Stimulated activated CD8-positive, alpha-beta memory T cell treated with anti-CD3 and anti-CD28 coated beads, Interleukin-2, amount 100 ng/mL, for 48 hours (primary cell): Measurements from ENCODE around the gene SLC7A10.
"Not testable (repeated sequence)": the region's sequence is repeated elsewhere in the genome, so short reads cannot be mapped to it uniquely, and the experiment has no call there.

Source experiments
- DNase-seq, 2 donors: peaks; one replicate each; pipeline ENCODE4 v3.0.0-alpha.2; 2020; ENCODE audit warnings: low read depth in 2 of 2

SLC7A10 gene

DNA sequence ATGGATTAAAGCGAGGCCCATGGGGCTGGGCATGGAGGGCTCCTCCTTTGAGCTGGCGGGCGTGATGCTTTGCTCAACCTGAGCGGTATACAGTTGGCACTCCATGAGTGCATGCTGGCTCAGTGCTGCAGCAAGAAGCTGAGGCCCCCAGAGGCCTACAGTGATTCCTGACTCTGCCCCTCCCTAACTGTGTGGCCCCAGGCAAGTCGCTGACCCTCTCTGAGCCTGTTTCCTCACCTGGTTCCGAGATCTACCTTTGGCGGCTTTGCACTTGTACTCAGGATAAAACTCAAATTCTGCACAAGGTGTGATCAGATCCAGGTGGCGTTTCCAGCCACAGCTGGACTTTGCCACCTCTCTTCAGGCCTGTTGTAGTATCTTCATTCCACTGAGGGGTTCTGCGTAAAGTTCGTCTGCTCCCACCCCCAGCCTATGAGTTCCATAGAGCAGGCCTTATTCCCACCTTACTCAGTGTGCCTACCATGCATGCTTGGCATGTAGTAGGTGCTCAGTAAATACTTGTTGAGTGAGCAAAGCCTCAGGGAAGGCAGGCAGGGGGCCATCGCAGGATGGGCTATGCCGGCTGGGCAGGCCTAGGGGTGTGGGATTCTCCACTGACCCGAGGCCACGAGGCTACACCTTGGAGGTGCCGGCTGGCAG lies 23.6 kb downstream of the SLC7A10 start:
- no peak for DNase-seq

DNA sequence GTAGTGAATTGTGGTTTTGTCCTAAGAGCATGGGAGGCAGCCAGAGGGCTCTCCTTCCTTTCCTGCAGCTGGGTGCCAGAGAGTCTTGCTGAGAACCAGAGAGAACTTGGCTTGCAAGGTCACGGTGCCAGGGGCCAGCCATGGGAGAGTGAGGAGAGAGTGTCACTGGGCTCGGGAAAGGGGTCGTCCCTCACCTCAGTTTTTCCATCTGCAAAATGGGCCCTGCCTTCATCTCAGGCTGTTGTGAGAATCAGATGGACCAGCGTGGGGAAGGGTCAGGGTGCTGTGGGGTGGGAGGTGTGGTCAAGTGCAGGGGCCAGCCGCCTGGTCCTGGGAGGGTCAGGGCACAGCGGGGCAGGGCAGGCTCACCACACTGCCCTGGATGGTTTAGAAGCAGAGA lies 24.2 kb downstream of the SLC7A10 start:
- DNase-seq = no peak

DNA sequence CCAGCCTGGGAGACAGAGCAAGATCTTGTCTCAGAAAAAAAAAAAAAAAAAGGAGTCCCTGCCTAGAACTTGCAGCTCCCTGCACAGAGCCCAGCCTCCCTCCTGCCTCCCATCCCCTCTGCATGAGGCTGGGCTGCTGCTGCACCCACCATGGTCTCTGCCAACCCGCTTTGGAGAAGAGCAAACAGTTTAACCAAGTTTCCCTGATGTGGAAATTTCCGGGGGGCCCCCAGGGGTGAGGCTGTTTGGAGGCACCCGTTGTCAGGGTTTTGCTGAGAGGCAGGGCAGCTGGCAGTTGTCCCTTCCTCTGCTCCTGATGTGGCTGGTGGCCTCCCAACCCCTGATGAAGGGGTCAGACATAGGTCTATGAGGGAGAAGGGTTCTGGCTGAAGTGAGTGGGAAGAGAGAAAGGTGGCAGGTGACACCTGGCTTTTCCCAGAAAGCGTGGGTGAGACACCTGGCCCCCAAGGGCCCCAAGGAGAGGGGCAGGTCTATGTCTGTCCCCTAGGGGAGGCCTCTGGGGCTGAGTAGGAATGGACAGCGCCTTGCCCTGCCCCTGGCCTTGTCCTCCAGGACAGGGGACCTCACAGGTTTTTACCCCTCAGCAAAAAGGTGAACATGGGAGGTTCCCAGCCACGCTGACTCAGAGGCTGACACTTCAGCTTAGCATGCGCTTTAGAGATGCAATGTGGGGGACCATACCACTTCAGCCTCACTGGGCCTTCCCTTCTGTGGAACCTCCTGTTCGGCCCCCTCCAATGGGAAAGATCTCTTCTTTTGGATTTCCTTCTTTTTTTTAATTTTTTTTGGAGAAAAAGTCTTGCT lies 26.0 kb downstream of the SLC7A10 start:
- no peak for DNase-seq

DNA sequence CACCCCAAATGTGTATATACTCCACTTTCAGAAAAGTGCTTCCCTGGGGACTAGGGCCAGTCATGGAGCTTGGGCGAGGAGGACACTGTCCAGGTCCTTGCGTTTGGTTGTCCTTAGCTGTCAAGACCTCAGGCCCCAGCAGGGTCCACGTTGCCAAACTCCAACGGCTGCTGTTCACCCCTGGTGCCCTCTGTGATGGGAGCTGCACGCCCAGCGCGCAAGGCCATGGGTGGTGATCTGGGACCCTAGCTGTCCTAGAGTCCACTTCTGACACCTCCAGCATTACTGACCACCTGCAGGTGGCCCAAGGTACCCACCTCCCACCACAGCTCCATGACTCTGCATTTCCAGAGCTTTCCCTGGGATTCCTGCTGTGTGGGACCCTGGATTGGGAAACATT lies 27.5 kb downstream of the SLC7A10 start:
- DNase-seq = no peak

DNA sequence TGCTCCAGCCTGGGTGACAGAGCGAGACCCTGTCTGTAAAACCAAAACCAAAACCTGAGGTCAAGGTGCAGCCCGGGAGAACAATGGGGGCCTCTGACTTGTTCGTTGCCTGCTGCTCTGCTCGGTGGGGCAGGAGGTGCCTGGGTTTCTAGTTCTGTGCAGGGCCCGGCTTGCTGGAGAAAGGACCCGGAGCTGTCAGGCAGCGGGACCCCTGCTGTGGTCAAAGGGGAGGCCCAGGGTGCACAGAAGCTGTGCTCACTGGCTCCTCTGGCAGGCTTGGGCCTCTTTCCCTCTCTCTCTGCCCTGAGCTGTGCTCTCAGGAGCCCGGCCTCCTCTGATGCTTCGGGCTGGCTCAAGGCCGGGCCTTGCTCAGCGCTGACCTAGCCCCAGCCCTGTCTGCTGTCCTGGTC lies 28.1 kb downstream of the SLC7A10 start:
- DNase-seq = no peak

DNA sequence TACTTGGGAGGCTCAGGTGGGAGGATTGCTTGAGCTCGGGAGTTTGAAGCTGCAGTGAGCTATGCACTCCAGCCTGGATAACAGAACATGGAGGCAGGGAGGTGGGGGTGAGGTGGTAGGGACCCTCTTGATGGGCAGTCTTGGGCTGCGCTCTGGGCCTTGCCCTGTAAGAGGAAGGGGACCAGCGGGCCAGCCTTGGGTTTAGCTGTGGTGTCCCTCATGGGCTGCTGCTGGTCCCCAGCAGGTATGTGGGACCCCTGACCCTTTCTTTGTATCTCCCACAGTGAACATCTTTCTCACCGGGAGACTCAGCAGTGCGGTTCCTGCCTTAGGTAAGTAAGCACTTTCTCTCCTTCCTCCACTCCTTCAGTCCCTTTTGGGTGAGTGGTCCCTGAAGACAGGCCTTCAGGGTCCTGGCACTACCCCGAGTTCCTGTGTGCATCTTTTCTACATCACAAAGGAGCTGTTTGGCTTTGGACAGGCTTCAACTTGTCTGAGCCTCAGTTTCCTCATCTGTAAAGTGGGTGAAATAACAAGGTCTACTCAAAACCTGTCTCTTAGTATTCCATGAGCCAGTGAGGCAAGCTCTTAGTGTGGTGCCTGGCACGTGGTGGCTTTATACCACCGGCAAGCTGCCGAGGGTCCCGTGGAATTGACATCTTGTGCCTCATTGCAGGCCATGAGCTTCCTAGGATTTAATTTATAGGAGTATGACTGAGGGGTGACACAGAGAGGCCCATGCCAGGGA lies 29.0 kb downstream of the SLC7A10 start:
- DNase-seq = no peak

DNA sequence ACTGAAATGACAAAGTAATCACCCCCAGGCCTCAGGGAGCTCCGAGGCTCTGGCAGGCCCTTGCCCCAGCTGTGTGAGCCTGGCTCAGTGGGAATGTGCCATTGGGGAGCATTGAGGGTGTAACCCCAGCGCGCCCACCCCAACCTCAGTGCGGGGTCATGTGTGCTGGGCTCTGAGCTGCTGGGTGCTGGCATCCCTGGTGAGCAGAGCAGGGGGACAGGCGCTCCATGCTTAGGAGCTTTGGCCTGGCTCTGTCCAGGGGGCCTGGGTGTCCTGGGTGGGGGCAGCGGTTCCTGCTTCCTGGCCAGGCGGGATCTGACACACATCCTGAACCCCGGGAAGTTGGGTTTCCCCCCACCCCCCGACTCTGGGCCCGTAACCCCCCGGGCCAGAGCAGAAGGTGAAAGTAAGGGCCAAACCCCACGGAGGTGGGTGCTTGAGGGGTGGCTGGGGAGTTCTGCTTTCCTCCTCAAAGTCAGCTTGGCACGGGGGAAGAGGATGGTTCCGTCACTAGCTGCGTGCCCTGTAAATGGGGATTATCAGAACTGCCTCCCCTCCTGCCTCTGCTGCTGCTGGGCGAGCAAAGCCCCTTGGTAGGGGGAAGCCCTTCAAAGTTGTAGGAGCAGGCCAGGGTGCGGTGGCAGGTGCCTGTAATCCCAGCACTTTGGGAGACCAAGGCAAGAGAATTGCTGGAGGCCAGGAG lies 29.9 kb downstream of the SLC7A10 start:
- DNase-seq = no peak

DNA sequence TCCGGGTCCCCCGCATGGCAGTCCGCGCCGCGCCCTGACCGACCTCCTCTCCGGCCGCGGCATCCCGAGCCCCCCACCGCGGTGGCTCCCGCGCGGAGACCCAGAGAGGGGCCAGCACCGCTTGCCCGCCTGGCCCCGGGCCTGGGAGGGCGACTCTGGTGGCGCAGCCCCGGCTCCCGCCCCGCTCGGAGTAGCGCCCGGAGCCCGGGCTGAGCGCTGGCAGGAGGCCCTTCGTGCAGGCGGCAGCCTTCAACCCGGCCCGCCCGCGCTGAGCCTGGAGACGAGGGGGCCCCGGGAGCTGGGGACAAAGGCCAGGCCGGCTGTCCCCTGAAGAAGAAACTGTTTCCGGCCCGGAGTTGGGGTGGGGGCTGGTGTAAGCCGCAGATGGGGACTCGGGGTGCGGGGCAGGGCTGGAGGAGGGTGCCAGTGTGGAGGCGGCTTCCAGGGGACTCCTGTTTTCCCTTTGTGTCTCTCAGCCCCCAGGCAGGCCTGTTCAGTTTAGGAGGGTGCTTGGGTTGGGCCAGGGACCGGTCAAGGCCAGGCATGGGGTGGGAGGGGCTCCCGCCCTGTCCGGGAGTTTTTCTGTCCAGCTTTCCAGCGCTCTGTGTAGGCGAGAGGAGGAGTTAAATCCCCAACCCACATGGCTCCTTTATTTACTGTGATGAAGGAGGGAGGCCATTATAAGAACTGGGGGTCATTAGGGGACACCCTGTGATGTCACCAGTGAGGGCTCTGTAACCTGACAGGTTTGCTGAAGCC lies 30.6 kb downstream of the SLC7A10 start:
- DNase-seq = no peak

DNA sequence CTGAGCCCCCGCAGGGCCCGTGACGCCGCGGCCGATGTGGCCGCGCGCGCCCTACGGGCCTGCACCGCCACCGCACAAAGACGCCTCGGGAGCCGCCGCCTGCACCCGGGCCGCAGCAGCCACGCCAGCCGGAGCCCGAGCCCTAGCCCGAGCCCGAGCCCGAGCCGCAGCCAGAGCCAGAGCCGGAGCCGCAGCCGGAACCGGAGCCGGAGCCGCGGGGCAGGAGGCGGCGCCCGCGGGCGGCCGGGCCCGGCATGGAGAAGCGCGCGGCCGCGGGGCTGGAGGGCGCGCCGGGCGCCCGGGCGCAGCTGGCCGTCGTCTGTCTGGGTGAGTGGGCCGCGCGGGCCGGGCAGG lies 31.1 kb downstream of the SLC7A10 start:
- no peak for DNase-seq

DNA sequence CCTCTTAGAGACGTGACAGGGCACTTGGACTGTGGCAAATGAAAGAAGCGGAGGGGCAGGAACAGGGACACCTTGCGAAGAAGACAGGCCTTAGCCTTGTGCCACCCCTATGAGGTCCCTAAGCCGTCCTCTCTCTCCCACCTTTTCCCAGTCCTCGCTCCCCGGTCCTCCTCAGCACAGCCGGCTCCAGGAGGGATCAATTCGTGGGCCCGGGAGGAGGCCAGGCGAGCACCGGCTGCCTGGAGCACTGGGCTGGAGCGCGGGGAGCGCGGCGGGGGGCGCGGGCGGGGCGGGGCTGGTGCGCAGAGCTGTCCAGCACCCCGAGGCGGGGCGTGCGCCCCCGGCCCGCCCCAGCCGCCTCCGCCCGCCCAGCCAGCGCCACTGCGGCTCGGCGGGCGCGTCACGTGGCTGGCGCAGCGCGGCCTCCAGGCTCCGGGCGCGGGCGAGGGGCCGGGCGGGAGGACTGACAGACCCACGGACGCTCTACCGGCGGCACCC lies 31.7 kb downstream of the SLC7A10 start, which contains the start of gene LRP3:
Gene LRP3, plus strand, starts transcription at position 466 of the 498 bp plus-strand sequence. CDS start 456 bp downstream, outside the sequence.
- DNase-seq = no peak

DNA sequence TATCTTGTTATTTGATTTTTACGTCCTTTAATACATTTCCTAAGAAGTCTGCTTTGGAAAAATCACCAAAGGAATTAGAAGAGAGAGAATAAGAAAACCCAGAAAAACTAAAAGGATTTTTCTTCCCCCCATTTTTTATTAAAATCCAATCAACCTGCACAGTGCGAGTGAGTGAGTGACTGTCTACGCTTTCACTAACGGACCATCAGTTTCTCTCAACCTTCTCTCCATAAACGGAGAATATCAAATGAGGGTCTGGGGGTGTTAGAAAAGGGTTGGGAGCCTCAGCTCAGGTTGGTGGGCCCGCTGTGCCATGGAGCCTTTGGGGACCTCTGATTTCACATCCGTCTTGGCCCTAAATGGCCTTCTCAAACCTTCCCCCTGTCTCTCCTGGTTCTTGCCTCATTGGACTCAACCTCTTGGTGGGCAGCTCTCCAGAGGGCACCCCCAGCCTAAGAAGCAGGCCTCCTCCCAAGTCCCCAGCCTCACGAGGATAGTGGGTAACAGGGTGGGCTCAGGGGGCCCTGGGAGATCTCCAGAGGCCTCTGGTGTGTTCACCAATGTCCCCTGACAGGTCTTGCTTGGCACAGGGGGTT lies 32.3 kb downstream of the SLC7A10 start:
- DNase-seq = no peak

DNA sequence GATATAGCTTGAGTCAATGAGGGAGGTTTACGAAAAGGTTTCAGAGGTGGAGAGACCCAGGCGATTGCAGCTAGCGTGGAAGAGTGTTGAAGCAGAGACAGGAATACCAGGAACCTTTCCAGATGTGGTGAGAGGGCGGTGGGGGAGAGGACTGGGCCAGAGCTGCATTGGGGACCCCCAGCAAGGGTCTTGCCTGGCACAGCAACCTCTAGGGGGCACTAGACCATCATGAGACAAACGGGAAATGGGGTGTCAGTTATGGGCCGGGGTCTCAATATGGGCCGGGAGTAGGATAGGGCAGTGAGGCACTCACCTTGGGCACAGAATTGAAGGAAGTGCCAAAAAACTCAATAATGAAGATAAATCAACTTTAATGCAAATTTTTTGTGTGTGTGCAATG lies 33.6 kb downstream of the SLC7A10 start:
- DNase-seq = no peak

DNA sequence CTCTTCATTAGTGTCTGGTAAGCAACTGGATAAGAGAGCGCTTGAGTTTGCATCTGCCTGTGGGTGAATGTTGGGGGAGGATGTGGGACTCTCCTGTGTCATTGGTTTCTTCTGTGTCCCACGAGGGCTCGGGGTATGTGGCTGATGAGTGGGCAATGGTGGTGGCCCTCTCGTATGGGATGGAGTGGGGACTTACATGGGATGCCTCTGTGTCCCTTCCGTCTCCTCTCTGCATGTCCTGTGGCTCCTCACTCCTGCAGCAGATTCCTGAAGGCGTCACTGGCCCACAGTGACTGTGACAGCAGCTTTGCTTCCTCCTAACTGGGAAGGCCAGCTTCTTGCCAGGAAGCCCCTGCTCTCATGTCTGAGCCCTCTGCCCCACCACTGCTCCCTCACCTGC lies 34.1 kb downstream of the SLC7A10 start:
- DNase-seq = no peak

DNA sequence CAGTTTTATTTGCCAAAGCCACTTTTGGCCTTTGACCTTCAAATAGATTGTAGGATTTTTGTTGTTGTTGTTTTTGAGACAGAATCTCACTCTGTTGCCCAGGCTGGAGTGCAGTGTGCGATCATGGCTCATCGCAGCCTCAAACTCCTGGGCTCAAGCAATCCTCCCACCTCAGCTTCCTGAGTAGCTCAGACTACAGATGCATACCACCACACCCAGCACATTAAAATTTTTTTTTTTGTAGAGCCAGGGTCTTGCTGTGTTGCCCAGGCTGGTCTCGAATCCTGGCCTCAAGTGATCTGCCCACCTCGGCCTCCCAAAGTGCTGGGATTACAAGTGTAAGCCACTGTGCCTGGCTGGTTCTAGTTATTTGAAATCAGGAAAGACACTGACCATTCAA lies 34.6 kb downstream of the SLC7A10 start:
- DNase-seq = not testable (repeated sequence)

DNA sequence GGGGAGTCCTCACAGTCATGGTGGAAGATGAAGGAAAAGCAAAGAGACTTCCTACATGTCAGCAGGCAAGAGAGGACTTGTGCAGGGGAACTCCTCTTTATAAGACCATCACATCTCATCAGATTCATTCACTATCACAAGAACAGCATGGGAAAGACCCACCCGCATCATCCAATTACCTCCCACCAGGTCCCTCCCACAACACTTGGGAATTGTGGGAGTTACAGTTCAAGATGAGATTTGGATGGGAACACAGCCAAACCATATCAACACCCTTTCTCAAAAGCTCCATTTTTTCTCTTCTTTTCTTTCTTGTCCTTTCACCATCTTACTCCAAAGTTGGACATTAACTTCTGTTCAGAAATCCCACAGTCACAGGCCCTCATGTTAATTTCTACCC lies 36.2 kb downstream of the SLC7A10 start:
- DNase-seq = no peak

DNA sequence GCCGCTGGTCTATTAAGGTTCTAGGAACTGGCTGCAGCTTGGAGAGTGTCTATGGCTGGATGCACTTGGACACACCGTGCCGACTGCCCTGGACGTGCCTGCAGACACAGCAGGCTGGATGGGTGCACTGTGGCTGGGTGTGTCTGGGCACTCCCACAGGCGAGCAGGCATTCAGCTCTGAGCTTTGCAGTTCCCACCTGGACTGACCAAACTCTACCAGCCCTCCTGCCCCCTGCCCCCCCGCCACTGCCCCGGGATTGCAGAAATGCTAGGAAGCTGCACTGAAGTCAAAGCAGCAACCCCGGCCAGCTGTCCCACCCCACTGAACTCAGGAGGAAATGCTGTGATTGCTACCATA lies 38.5 kb downstream of the SLC7A10 start:
- no peak for DNase-seq

DNA sequence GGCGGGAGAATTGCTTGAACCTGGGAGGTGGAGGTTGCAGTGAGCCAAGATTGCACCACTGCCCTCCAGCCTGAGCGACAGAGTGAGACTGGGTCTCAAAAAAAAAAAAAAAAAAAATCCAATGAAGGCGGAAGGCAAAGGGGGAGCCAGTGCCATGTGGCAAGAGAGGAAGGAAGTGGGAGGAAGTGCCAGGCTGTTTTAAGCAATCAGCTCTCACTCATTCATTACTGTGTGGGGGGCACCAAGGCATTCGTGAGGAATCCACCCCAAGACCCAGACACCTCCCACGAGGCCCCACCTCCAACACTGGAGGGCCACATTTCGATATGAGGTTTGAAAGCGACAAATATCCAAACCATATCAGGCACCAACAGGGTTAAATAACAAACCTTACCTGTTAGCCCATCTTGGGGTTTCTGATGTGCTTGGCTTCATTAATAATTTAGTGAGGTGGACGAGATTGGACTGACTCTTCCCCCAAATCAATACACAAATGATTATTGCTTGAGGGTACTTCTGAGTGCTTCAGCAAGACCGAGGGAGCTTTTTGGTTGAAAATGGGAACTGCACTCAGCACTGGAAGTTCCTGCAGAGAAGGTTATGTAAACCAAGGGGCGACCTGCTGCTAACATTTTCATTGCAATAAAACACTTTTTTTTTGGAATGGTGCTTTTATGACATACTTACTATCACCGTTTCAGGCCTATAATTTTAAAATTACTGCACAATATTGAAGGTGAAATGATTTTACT lies 39.0 kb downstream of the SLC7A10 start:
- DNase-seq = no peak

DNA sequence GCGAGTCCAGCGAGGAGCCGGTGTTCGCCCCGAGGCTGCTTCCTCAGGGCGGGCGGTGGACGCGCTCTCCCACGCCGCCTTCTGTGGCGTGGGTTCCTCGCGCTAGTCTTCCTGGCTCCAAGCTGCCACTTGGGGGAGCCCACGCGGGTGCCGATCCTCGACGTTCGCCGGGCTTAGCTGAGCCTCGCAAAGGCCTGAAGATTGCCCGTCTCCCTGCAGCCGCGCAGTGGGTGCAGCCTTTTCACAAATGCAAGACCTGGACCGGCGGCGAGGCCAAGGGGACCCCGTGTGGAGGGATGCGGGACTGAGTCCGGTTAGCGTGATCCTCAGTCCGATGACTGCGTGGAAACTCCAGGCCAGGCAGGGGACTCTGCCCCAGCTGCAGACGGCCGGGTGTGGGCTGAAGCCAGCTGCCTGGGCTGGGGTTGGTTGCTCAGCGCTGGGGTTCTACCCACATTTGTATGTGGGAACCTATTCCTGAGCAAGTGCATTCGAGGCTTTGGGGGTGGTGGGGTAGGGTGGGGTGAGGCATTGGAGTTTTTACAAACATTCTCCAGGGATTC lies 48.2 kb downstream of the SLC7A10 start:
- no peak for DNase-seq

DNA sequence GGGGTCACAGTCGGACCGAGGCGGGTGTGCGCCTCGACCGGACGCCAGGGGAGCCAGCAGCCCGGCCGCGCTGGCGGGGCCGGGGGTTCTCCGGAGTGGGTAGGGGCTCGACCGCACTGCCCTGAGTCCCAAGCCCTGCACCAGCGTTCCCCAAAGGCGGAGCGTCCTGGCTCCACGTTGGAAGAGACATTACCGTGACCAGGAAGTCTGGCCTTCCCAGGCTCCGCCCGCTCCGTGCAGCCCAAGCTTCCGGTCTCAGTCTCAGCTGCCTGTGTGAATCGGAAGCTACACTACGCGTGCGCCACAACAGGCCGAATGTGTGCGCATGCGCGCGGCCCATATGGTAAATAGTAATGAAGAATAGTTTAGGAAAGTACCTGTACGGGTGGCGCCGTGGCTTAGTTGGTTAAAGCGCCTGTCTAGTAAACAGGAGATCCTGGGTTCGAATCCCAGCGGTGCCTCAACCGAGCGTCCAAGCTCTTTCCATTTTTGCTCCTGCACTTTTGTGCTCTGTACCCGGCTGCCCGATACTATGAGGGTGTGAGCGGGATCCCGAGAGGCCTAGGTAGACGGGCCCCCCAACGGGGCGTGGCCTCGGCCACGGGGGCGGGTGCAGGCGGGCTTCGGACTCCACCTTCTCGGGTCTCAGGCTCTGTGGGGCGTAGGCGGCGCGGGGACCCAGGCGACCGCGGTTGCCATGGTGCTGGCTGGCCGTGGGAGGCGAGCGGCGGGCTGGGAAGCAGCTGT lies 48.8 kb downstream of the SLC7A10 start:
- peak; percentile 98 for DNase-seq
